ENCODE measurements around the gene RAB22A.

RAB22A gene

DNA sequence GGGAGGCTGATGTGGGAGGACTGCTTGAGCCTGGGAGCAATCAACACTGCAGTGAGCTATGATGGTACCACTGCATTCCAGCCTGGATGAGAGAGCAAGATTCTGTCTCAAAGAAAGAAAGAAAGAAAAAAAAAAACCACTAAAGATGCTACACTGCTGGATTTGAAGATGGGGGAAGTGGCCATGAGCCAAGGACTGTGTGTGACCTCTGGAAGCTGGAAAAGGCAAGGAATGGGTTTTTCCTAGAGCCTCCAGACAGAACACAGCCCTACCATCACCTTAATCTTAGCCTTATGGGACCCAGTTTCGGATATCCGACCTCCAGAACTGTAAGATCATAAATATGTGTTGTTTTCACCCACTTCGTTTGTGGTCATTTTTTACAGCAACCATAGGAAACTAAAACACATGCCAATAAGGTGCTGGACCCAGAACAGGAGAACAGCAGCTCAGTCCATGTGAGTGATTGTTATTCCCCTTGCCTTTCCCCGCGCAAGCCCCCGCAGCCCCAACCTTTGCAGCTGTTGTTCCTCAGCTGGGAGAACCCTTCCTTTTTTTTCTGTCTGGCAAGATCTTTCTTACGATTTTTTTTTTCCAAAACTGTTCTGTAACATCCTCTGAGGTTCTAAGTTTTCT is 68.4 kb downstream of the RAB22A start:
- Histone ChIP-seq H3K27me3 (ENCODE audit: insufficient read depth, poor library complexity, severe bottlenecking) (no peaks in the 10 kb centered on the region), H3K4me3 (replicated peaks; ENCODE audit: insufficient read depth, low read length) (no peak overlapping the region), H3K27ac (replicated peaks) (no peak overlapping the region)
- TF ChIP-seq GABPA (IDR thresholded peaks at IDR 0.05; ENCODE audit: low read depth) (no peak), SPI1 (IDR thresholded peaks at IDR 0.05; ENCODE audit: borderline replicate concordance, low read depth) (no peak), REST (IDR thresholded peaks at IDR 0.05; ENCODE audit: insufficient replicate concordance, low read depth) (no peak), POLR2AphosphoS5 (IDR thresholded peaks at IDR 0.05; ENCODE audit: low read depth) (no peak)
- TF ChIP-seq, protein P1, sequence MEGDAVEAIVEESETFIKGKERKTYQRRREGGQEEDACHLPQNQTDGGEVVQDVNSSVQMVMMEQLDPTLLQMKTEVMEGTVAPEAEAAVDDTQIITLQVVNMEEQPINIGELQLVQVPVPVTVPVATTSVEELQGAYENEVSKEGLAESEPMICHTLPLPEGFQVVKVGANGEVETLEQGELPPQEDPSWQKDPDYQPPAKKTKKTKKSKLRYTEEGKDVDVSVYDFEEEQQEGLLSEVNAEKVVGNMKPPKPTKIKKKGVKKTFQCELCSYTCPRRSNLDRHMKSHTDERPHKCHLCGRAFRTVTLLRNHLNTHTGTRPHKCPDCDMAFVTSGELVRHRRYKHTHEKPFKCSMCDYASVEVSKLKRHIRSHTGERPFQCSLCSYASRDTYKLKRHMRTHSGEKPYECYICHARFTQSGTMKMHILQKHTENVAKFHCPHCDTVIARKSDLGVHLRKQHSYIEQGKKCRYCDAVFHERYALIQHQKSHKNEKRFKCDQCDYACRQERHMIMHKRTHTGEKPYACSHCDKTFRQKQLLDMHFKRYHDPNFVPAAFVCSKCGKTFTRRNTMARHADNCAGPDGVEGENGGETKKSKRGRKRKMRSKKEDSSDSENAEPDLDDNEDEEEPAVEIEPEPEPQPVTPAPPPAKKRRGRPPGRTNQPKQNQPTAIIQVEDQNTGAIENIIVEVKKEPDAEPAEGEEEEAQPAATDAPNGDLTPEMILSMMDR (IDR thresholded peaks at IDR 0.05; ENCODE audit: insufficient read depth, low read length): no peak
- no peak for DNase-seq (ENCODE audit: low read depth in 1 of 2, low spot score in 1 of 2)

- Histone ChIP-seq H3K27me3 (ENCODE audit: insufficient read depth, poor library complexity, severe bottlenecking) (no peaks in the 10 kb centered on the region), H3K27ac (replicated peaks) (no peak overlapping the region), H3K4me3 (replicated peaks; ENCODE audit: insufficient read depth, low read length) (no peak overlapping the region)
- DNase-seq (ENCODE audit: low read depth in 1 of 2, low spot score in 1 of 2): no peak
- no peak for TF ChIP-seq SPI1 (IDR thresholded peaks at IDR 0.05; ENCODE audit: borderline replicate concordance, low read depth)
- no peak for TF ChIP-seq POLR2AphosphoS5 (IDR thresholded peaks at IDR 0.05; ENCODE audit: low read depth)
- TF ChIP-seq REST (IDR thresholded peaks at IDR 0.05; ENCODE audit: insufficient replicate concordance, low read depth): no peak
- no peak for TF ChIP-seq GABPA (IDR thresholded peaks at IDR 0.05; ENCODE audit: low read depth)
- TF ChIP-seq, protein P1 (IDR thresholded peaks at IDR 0.05; ENCODE audit: insufficient read depth, low read length): no peak
Measured at GRCh38 chr20:58378704-58379103, 69.2 kb downstream of the RAB22A start.

GRCh38 chr20:58381627-58382026 is 72.1 kb downstream of the RAB22A start:
- H3K27ac ChIP-seq (replicated peaks): no peak overlapping the region
- H3K4me3 ChIP-seq (replicated peaks; ENCODE audit: insufficient read depth, low read length): no peak overlapping the region
- TF ChIP-seq POLR2AphosphoS5 (IDR thresholded peaks at IDR 0.05; ENCODE audit: low read depth) (no peak), GABPA (IDR thresholded peaks at IDR 0.05; ENCODE audit: low read depth) (no peak)
- TF ChIP-seq, protein P1 (IDR thresholded peaks at IDR 0.05; ENCODE audit: insufficient read depth, low read length): no peak
- no peak for DNase-seq (ENCODE audit: low read depth in 1 of 2, low spot score in 1 of 2)
- no peaks in the 10 kb centered on the region for H3K27me3 ChIP-seq (ENCODE audit: insufficient read depth, poor library complexity, severe bottlenecking)

- Histone ChIP-seq H3K27ac (replicated peaks) (no peak overlapping the region), H3K27me3 (ENCODE audit: insufficient read depth, poor library complexity, severe bottlenecking) (no peaks in the 10 kb centered on the region), H3K4me3 (replicated peaks; ENCODE audit: insufficient read depth, low read length) (no peak overlapping the region)
- TF ChIP-seq, protein P1 (IDR thresholded peaks at IDR 0.05; ENCODE audit: insufficient read depth, low read length): no peak
- TF ChIP-seq POLR2AphosphoS5 (IDR thresholded peaks at IDR 0.05; ENCODE audit: low read depth) (no peak), REST (IDR thresholded peaks at IDR 0.05; ENCODE audit: insufficient replicate concordance, low read depth) (no peak), GABPA (IDR thresholded peaks at IDR 0.05; ENCODE audit: low read depth) (no peak), SPI1 (IDR thresholded peaks at IDR 0.05; ENCODE audit: borderline replicate concordance, low read depth) (no peak)
- DNase-seq (ENCODE audit: low read depth in 1 of 2, low spot score in 1 of 2): no peak
Measured at GRCh38 chr20:58382096-58382495, 72.6 kb downstream of the RAB22A start.
